Retinal pigment epithelial cell (primary cell): ENCODE results near the gene ADAM19.

Experiments used
- DNase-seq: peaks from one replicate; pipeline ENCODE4 v3.0.0-alpha.2; 2010; ENCODE audit warnings: low read depth
- H3K4me3 ChIP-seq: 2 replicates; pipeline ENCODE4 v1.5.1; 2011; ENCODE audit warnings: mild to moderate bottlenecking, low read length, control low read depth, moderate library complexity
- CTCF ChIP-seq: conservative IDR thresholded peaks from 2 replicates; pipeline ENCODE4 v1.5.1; 2011; ENCODE audit warnings: low read depth, low read length, control low read depth, inconsistent platforms

ADAM19 gene

GRCh38 chr5:157535042-157535865, 40.3 kb downstream of the ADAM19 start:
- no peak for DNase-seq
- no peak for TF ChIP-seq CTCF
- H3K4me3 ChIP-seq = no peak overlapping the region

GRCh38 chr5:157533011-157533481, 42.5 kb downstream of the ADAM19 start:
- no peak overlapping the region for H3K4me3 ChIP-seq
- DNase-seq = no peak
- TF ChIP-seq CTCF = no peak

GRCh38 chr5:157532022-157532421, 43.6 kb downstream of the ADAM19 start:
- no peak for DNase-seq
- no peak overlapping the region for H3K4me3 ChIP-seq
- no peak for TF ChIP-seq CTCF

- no peak for TF ChIP-seq CTCF
- H3K4me3 ChIP-seq = no peak overlapping the region
- no peak for DNase-seq
Measured at GRCh38 chr5:157530226-157530972, 45.2 kb downstream of the ADAM19 start.

- no peak overlapping the region for H3K4me3 ChIP-seq
- DNase-seq = no peak
- TF ChIP-seq CTCF = no peak
Measured at GRCh38 chr5:157529002-157529401, 46.6 kb downstream of the ADAM19 start.

GRCh38 chr5:157528036-157528632, 47.4 kb downstream of the ADAM19 start:
- DNase-seq = no peak
- no peak for TF ChIP-seq CTCF
- no peak overlapping the region for H3K4me3 ChIP-seq

DNA sequence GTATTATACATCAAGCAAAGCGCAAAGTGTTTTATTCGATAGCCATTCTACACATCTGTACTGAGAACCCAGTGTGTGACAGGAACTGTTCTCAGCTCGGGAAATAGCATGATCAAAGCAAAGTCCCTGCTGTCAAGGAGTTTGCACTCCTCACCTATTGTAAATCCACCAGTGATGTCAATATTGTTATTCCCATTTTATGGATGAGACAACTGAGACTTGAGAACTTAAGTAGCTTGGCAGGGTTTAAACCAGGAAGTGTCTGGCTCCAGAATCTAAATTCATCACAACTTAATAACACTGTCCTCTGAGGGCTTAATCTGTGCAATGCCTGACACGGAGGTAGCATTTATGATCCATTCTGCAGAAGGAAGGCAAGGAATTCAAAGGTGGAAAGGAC, 50.7 kb downstream of the ADAM19 start:
- no peak overlapping the region for H3K4me3 ChIP-seq
- TF ChIP-seq CTCF = no peak
- DNase-seq = no peak
